OCI-LY7 (cell line): ENCODE results near the gene NKIRAS2. TPM values are rescaled to one million over a fixed set of nuclear protein-coding genes. Genes with fewer than 3 reads are reported as not detected.

Experiments
- BruUV-seq: library from RNA; stranded (reverse); fragments of 400-500 nt; replicated peaks from 2 replicates; lab custom pipeline; 2021; lab: Mats Ljungman, UMichigan
- CTCF ChIA-PET: fragments of 300-600 bp; sonication (Branson Sonifier 250); formaldehyde crosslinking; loops from one replicate; lab custom pipeline; 2022; ENCODE audit warnings: antibody characterized with exemption; ENCODE audit not compliant: unreplicated experiment; lab: Charles Lee
- POLR2A ChIA-PET: fragments of 300-600 bp; sonication (Branson Sonifier 250); formaldehyde crosslinking; loops from one replicate; lab custom pipeline; 2022; ENCODE audit warnings: antibody characterized with exemption; lab: Charles Lee
- DNase-seq: peaks from one replicate; pipeline ENCODE4 v3.0.0-alpha.2; 2015; ENCODE audit warnings: low spot score
- H2AFZ ChIP-seq: fragments of 200-600 bp; sonication (generic), shearing (Covaris generic); 2 replicates; pipeline ENCODE4 v1.6.1; 2014; ENCODE audit warnings: mild to moderate bottlenecking, antibody characterized with exemption, low read length, moderate library complexity
- H3K27ac ChIP-seq: fragments of 200-600 bp; sonication (generic); 2 replicates; pipeline ENCODE4 v1.5.1; 2014; ENCODE audit warnings: mixed run types, low read depth, mild to moderate bottlenecking, moderate library complexity, low read length, inconsistent platforms; ENCODE audit not compliant: poor library complexity, severe bottlenecking
- H3K36me3 ChIP-seq: fragments of 200-600 bp; sonication (generic); 2 replicates; pipeline ENCODE4 v1.6.1; 2014; ENCODE audit warnings: mild to moderate bottlenecking, antibody characterized with exemption, low read length, moderate library complexity, mixed read lengths; ENCODE audit not compliant: insufficient read depth
- H3K4me1 ChIP-seq: fragments of 200-600 bp; sonication (generic); 2 replicates; pipeline ENCODE4 v1.5.1; 2014; ENCODE audit warnings: mild to moderate bottlenecking, low read length; ENCODE audit not compliant: insufficient read depth, poor library complexity, severe bottlenecking
- H3K4me2 ChIP-seq: fragments of 200-600 bp; sonication (generic); 2 replicates; pipeline ENCODE4 v1.6.1; 2014; ENCODE audit warnings: mild to moderate bottlenecking, low read length
- H3K4me3 ChIP-seq: fragments of 200-600 bp; sonication (generic); 2 replicates; pipeline ENCODE4 v1.5.1; 2014; ENCODE audit warnings: mild to moderate bottlenecking, low read depth, low read length; ENCODE audit not compliant: poor library complexity, severe bottlenecking
- H3K79me2 ChIP-seq: fragments of 200-600 bp; sonication (generic); 2 replicates; pipeline ENCODE4 v1.6.1; 2016; ENCODE audit warnings: low read depth, mild to moderate bottlenecking, low read length, moderate library complexity, mixed read lengths; ENCODE audit not compliant: insufficient read depth
- H3K9me2 ChIP-seq: fragments of 200-600 bp; sonication (generic); 2 replicates; pipeline ENCODE4 v1.6.1; 2016; ENCODE audit warnings: mild to moderate bottlenecking, low read length, mixed read lengths; ENCODE audit not compliant: insufficient read depth
- H3K9me3 ChIP-seq: fragments of 200-600 bp; sonication (generic); 2 replicates; pipeline ENCODE4 v1.6.1; 2014; ENCODE audit warnings: mild to moderate bottlenecking, mixed run types, low read length, mixed read lengths
- H4K20me1 ChIP-seq: fragments of 200-600 bp; sonication (generic); 2 replicates; pipeline ENCODE4 v1.6.1; 2014; ENCODE audit warnings: mild to moderate bottlenecking, antibody characterized with exemption, low read length, moderate library complexity, mixed read lengths; ENCODE audit not compliant: insufficient read depth
- CTCF ChIP-seq: fragments of 200-600 bp; sonication (generic); conservative IDR thresholded peaks from 2 replicates; pipeline ENCODE4 v1.5.1; 2014; ENCODE audit warnings: mild to moderate bottlenecking, antibody characterized with exemption, low read length, moderate library complexity, mixed read lengths
- EZH2phosphoT487 ChIP-seq: fragments of 200-600 bp; sonication (generic); IDR thresholded peaks from 2 replicates; pipeline ENCODE4 v1.6.1; 2018; ENCODE audit warnings: low read depth, borderline replicate concordance, mild to moderate bottlenecking, mixed run types, antibody characterized with exemption, low read length, moderate library complexity, mixed read lengths
- intact Hi-C: fragments of 100-400 bp; cut with micrococcal nuclease; formaldehyde crosslinking; loops from one replicate; pipeline ENCODE4 v1.10.0; 2022; ENCODE audit not compliant: unreplicated experiment
- total RNA-seq, 2 experiments: library from RNA; depleted of rRNA in 1 of 2; stranded (reverse); fragments of >200 nt in 1 of 2; shearing (Covaris generic) in 1 of 2; gene quantifications; 2 replicates each; pipeline ENCODE4 v1.2.3, GENCODE V29; 2014 to 2022

The NKIRAS2 gene
- total RNA-seq, 2 experiments from 2014 or later, result 34.8 to 38.1 TPM

GRCh38 chr17:42061646-42062487 lies 42.0 kb downstream of the NKIRAS2 start:
- no peak for DNase-seq
- Histone ChIP-seq H3K79me2 (no peaks in the 10 kb centered on the region), H4K20me1 (no peaks in the 10 kb centered on the region), H2AFZ (no peak overlapping the region), H3K4me2 (no peak overlapping the region), H3K9me3 (no peaks in the 10 kb centered on the region), H3K27ac (no peak overlapping the region), H3K4me1 (peaks cover 17% of the 10 kb centered on the region), H3K9me2 (no peaks in the 10 kb centered on the region), H3K4me3 (no peak overlapping the region), H3K36me3 (no peaks in the 10 kb centered on the region)
- CTCF ChIA-PET, result no interaction called here
- no peak for TF ChIP-seq EZH2phosphoT487
- no peak for TF ChIP-seq CTCF
- no TSS peak for BruUV-seq
- POLR2A ChIA-PET, result no interaction called here
- intact Hi-C loops, result no loop called here

DNA sequence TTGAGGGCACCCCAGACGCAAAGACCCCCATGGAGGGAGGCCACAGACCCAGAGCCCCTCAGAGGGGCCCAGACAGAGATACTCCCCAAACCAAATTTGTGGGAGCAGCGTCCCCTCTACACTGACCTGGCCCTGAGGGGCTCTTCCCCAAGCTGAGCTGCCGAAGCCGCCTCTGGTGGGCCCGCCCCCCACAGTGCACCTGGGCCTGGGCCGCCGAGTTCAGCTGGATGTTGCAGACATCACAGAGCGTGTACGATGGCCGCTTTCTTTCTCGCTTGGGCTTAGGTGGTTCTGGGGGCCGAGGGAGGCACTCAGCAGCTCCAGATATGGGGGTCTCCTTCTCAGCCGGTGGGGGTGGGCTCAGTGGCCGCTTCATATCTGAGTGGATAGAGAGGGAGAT lies 42.8 kb downstream of the NKIRAS2 start:
- H3K4me3 ChIP-seq, result no peak overlapping the region
- H2AFZ ChIP-seq, result no peak overlapping the region
- no peaks in the 10 kb centered on the region for H3K79me2 ChIP-seq
- no peak overlapping the region for H3K4me2 ChIP-seq
- H3K4me1 ChIP-seq, result peaks cover 17% of the 10 kb centered on the region
- ChIA-PET CTCF (no interaction called here), POLR2A (no interaction called here)
- no peaks in the 10 kb centered on the region for H3K9me3 ChIP-seq
- H3K9me2 ChIP-seq, result no peaks in the 10 kb centered on the region
- DNase-seq, result no peak
- H4K20me1 ChIP-seq, result no peaks in the 10 kb centered on the region
- TF ChIP-seq CTCF, result no peak
- no TSS peak for BruUV-seq
- intact Hi-C loops, result no loop called here
- H3K36me3 ChIP-seq, result no peaks in the 10 kb centered on the region
- H3K27ac ChIP-seq, result no peak overlapping the region

- no peaks in the 10 kb centered on the region for H3K9me2 ChIP-seq
- H4K20me1 ChIP-seq, result no peaks in the 10 kb centered on the region
- no TSS peak for BruUV-seq
- no peak overlapping the region for H3K4me2 ChIP-seq
- DNase-seq, result no peak
- H3K4me1 ChIP-seq, result peaks cover 11% of the 10 kb centered on the region
- H3K79me2 ChIP-seq, result no peaks in the 10 kb centered on the region
- intact Hi-C loops, result loop anchor here (5.0 kb wide), 1 partner anchor 37 kb away; no protein-coding TSS in a partner anchor
- H3K4me3 ChIP-seq, result no peak overlapping the region
- no peaks in the 10 kb centered on the region for H3K9me3 ChIP-seq
- CTCF ChIA-PET, result no interaction called here
- no peaks in the 10 kb centered on the region for H3K36me3 ChIP-seq
- no peak for TF ChIP-seq CTCF
- no peak for TF ChIP-seq EZH2phosphoT487
- no peak overlapping the region for H3K27ac ChIP-seq
- H2AFZ ChIP-seq, result no peak overlapping the region
- POLR2A ChIA-PET, result interaction anchor here (0.5 to 1.4 kb wide), 2 partner anchors 45 to 511 kb away, joined by 3 to 5 read pairs; partner anchors contain the start of gene NKIRAS2
Measured at GRCh38 chr17:42065201-42065600, 45.3 kb downstream of the NKIRAS2 start.
